ENCODE data around the gene C6orf89. TPM values are rescaled to one million over a fixed set of nuclear protein-coding genes. Genes with fewer than 3 reads are reported as not detected.

C6orf89 gene
- total and polyA plus RNA-seq, 2 of the 13 experiments (the other 11 are each of a cell fraction or from before 2014, with no cell fraction given), result 22.1 to 32.2 TPM

DNA sequence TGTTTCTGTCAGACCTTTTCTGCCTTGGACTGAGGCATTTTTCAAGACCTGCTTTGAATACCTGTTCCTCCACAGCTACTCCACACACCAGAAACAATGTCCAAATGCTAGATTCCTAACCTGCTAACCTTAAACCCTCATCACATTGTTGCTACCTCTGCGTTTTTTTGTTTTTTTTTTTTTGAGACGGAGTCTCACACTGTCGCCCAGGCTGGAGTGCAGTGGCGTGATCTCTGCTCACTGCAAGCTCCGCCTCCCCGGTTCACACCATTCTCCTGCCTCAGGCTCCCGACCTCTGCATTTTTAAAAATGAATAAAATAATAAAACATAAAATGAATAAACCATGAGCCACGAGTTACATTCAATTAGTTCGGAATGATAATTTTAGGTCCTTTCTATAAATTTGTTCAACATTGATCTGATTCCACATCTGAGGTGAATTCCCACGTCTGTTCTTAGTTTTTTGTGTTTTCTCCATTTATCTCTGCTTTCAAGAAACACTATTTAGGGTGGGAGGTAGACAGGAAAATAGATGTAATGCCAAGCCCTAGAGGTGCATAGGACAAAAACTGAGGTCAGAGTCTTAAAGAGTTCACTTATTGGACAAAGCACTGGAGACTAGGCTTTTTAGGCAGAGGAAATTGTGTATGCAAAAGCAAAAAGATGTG, 1.3 kb downstream of the C6orf89 start (continued):
- TF ChIP-seq, protein P1, sequence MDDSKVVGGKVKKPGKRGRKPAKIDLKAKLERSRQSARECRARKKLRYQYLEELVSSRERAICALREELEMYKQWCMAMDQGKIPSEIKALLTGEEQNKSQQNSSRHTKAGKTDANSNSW (CRISPR knock-in tag; IDR thresholded peaks at IDR 0.05; ENCODE audit: borderline replicate concordance), result no peak
- TF ChIP-seq REL (CRISPR knock-in tag; conservative IDR thresholded peaks at IDR 0.05) (no peak), ZNF33B (CRISPR knock-in tag; IDR thresholded peaks at IDR 0.05) (no peak), ZNF761 (CRISPR knock-in tag; conservative IDR thresholded peaks at IDR 0.05) (no peak), KLF9 (CRISPR knock-in tag; IDR thresholded peaks at IDR 0.05; ENCODE audit: low read depth) (no peak), SNAPC2 (CRISPR knock-in tag; IDR thresholded peaks at IDR 0.05) (no peak), WIZ (CRISPR knock-in tag; IDR thresholded peaks at IDR 0.05) (no peak), SETDB1 (CRISPR knock-in tag; IDR thresholded peaks at IDR 0.05; ENCODE audit: borderline replicate concordance) (no peak), ZNF557 (CRISPR knock-in tag; IDR thresholded peaks at IDR 0.05) (no peak), ZNF335 (CRISPR knock-in tag; IDR thresholded peaks at IDR 0.05) (no peak), ZNF883 (CRISPR knock-in tag; IDR thresholded peaks at IDR 0.05; ENCODE audit: not compliant biosample characterization) (no peak)
- TF ChIP-seq, protein P2, sequence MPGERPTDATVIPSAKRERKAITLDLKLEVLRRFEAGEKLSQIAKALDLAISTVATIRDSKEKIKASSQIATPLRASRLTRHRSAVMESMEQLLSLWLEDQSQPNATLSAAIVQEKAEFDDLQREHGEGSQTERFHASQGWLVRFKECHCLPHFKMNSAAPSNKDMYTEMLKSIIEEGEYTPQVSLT (CRISPR knock-in tag; IDR thresholded peaks at IDR 0.05; ENCODE audit: borderline replicate concordance, low read depth), result no peak
- TF ChIP-seq, protein P3, sequence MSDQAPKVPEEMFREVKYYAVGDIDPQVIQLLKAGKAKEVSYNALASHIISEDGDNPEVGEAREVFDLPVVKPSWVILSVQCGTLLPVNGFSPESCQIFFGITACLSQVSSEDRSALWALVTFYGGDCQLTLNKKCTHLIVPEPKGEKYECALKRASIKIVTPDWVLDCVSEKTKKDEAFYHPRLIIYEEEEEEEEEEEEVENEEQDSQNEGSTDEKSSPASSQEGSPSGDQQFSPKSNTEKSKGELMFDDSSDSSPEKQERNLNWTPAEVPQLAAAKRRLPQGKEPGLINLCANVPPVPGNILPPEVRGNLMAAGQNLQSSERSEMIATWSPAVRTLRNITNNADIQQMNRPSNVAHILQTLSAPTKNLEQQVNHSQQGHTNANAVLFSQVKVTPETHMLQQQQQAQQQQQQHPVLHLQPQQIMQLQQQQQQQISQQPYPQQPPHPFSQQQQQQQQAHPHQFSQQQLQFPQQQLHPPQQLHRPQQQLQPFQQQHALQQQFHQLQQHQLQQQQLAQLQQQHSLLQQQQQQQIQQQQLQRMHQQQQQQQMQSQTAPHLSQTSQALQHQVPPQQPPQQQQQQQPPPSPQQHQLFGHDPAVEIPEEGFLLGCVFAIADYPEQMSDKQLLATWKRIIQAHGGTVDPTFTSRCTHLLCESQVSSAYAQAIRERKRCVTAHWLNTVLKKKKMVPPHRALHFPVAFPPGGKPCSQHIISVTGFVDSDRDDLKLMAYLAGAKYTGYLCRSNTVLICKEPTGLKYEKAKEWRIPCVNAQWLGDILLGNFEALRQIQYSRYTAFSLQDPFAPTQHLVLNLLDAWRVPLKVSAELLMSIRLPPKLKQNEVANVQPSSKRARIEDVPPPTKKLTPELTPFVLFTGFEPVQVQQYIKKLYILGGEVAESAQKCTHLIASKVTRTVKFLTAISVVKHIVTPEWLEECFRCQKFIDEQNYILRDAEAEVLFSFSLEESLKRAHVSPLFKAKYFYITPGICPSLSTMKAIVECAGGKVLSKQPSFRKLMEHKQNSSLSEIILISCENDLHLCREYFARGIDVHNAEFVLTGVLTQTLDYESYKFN (CRISPR knock-in tag; conservative IDR thresholded peaks at IDR 0.05), result no peak
- TF ChIP-seq, protein P4, sequence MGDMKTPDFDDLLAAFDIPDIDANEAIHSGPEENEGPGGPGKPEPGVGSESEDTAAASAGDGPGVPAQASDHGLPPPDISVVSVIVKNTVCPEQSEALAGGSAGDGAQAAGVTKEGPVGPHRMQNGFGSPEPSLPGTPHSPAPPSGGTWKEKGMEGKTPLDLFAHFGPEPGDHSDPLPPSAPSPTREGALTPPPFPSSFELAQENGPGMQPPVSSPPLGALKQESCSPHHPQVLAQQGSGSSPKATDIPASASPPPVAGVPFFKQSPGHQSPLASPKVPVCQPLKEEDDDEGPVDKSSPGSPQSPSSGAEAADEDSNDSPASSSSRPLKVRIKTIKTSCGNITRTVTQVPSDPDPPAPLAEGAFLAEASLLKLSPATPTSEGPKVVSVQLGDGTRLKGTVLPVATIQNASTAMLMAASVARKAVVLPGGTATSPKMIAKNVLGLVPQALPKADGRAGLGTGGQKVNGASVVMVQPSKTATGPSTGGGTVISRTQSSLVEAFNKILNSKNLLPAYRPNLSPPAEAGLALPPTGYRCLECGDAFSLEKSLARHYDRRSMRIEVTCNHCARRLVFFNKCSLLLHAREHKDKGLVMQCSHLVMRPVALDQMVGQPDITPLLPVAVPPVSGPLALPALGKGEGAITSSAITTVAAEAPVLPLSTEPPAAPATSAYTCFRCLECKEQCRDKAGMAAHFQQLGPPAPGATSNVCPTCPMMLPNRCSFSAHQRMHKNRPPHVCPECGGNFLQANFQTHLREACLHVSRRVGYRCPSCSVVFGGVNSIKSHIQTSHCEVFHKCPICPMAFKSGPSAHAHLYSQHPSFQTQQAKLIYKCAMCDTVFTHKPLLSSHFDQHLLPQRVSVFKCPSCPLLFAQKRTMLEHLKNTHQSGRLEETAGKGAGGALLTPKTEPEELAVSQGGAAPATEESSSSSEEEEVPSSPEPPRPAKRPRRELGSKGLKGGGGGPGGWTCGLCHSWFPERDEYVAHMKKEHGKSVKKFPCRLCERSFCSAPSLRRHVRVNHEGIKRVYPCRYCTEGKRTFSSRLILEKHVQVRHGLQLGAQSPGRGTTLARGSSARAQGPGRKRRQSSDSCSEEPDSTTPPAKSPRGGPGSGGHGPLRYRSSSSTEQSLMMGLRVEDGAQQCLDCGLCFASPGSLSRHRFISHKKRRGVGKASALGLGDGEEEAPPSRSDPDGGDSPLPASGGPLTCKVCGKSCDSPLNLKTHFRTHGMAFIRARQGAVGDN (CRISPR knock-in tag; IDR thresholded peaks at IDR 0.05), result peak; percentile 22; the same call in 1 of the 2 replicates
- TF ChIP-seq, protein P5, sequence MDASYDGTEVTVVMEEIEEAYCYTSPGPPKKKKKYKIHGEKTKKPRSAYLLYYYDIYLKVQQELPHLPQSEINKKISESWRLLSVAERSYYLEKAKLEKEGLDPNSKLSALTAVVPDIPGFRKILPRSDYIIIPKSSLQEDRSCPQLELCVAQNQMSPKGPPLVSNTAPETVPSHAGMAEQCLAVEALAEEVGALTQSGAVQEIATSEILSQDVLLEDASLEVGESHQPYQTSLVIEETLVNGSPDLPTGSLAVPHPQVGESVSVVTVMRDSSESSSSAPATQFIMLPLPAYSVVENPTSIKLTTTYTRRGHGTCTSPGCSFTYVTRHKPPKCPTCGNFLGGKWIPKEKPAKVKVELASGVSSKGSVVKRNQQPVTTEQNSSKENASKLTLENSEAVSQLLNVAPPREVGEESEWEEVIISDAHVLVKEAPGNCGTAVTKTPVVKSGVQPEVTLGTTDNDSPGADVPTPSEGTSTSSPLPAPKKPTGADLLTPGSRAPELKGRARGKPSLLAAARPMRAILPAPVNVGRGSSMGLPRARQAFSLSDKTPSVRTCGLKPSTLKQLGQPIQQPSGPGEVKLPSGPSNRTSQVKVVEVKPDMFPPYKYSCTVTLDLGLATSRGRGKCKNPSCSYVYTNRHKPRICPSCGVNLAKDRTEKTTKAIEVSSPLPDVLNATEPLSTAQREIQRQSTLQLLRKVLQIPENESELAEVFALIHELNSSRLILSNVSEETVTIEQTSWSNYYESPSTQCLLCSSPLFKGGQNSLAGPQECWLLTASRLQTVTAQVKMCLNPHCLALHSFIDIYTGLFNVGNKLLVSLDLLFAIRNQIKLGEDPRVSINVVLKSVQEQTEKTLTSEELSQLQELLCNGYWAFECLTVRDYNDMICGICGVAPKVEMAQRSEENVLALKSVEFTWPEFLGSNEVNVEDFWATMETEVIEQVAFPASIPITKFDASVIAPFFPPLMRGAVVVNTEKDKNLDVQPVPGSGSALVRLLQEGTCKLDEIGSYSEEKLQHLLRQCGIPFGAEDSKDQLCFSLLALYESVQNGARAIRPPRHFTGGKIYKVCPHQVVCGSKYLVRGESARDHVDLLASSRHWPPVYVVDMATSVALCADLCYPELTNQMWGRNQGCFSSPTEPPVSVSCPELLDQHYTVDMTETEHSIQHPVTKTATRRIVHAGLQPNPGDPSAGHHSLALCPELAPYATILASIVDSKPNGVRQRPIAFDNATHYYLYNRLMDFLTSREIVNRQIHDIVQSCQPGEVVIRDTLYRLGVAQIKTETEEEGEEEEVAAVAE (CRISPR knock-in tag; IDR thresholded peaks at IDR 0.05; ENCODE audit: borderline replicate concordance), result no peak

Data from HepG2 (cell line).